LoVo (cell line): Measurements from ENCODE around the gene PCAT7.

Source experiments
- DNase-seq: peaks from one replicate; pipeline ENCODE4 v3.0.0-alpha.2; 2016; ENCODE audit warnings: low spot score

PCAT7 gene

GRCh38 chr9:94603259-94604160 lies 48.6 kb downstream of the PCAT7 start:
- peak; percentile 79 for DNase-seq

- no peak for DNase-seq
These were observed 52.0 kb downstream of the PCAT7 start for GRCh38 chr9:94606646-94607422.

GRCh38 chr9:94607423-94607691 lies 52.5 kb downstream of the PCAT7 start:
- no peak for DNase-seq

DNA sequence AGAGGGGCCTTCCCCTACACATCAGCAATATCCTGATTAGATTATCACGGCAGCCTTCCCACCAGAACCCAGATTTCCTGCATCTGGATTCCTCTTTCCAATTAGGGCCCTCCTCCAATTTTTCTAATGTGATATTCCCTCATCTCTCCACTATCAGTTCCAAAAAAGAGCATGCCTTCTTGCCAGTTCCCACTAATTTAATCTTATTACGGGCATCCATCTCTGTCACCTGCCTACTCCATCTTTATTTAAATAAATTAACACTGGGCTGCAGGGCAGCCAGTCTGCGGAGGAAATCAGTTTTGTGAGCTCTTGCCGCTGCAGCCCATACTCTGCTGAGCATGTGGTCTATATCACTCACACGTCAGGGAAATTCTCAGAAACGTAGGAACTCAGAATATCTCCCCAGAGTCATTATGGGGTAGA lies 55.3 kb downstream of the PCAT7 start:
- no peak for DNase-seq

GRCh38 chr9:94611638-94612068 lies 56.8 kb downstream of the PCAT7 start:
- DNase-seq: no peak

DNA sequence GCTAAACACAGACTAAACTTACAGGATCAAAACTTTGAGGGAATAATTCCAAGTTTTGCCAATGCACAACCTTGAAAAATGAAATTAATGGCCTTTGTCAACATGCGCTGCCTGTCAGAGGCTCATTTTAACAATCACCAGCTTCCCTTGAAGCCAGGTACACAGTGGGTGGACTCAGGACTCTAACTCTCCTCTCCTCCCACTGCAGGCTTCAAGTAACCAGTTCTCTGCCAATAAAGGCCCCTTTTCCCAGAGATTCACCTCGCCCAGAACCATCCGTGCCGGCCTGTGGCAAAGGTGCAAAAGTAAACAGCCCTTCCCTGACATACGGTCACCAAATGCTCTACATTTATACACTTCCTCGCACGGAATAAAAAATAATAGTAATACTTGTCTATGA lies 57.2 kb downstream of the PCAT7 start:
- no peak for DNase-seq

GRCh38 chr9:94613003-94613402 lies 58.1 kb downstream of the PCAT7 start:
- no peak for DNase-seq

DNA sequence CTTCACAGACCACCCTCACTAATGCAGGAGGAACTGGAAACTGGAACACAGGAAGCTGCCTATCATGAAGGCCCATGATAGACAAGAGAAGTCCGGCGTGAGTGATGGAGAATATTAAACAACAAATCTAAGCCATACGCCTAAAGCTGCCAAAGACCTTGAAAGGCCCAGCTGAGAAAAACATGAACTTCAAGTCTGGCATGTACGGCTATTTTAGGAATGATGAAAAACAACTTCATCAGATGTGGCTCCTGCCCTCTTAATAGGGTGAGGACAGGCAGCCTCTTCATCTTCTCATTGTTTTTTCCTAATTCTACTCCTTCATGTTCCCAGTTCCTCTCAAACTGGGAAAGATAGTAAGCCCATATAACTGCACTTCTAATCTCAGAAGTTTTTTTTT lies 64.1 kb downstream of the PCAT7 start:
- no peak for DNase-seq
